K562 (cell line): ENCODE data around the gene SYF2. TPM values are rescaled to one million over a fixed set of nuclear protein-coding genes. Genes with fewer than 3 reads are reported as not detected.

ENCODE experiments used
- AFF1 ChIP-seq, 2 experiments: fragments of 450-650 bp; IDR thresholded peaks; 2 replicates each; pipeline ENCODE4 v1.6.1; 2018; ENCODE audit warnings: mild to moderate bottlenecking in 2 of 2, low read depth in 1 of 2; ENCODE audit not compliant: partially characterized antibody in 2 of 2
- ATF7 ChIP-seq: fragments of 450-650 bp; IDR thresholded peaks from 2 replicates; pipeline ENCODE4 v1.7.1; 2014; ENCODE audit warnings: mild to moderate bottlenecking, moderate library complexity
- BCLAF1 ChIP-seq, 2 experiments: fragments of 450-650 bp in 1 of 2; IDR thresholded peaks; 2 replicates each; pipeline ENCODE4 v1.6.1; 2011 to 2017; ENCODE audit warnings: low read depth in 2 of 2, antibody characterized with exemption in 1 of 2, borderline replicate concordance in 1 of 2, low read length in 1 of 2, mild to moderate bottlenecking in 1 of 2, mixed read lengths in 1 of 2; ENCODE audit not compliant: control insufficient read depth in 1 of 2
- LEF1 ChIP-seq: fragments of 450-650 bp; IDR thresholded peaks from 2 replicates; pipeline ENCODE4 v1.6.1; 2016; ENCODE audit warnings: mild to moderate bottlenecking
- NFRKB ChIP-seq: fragments of 450-650 bp; IDR thresholded peaks from 2 replicates; pipeline ENCODE4 v1.6.1; 2016; ENCODE audit warnings: low read depth
- RBM39 ChIP-seq: fragments of 200-400 bp; formaldehyde crosslinking; optimal IDR thresholded peaks from 2 replicates; pipeline ENCODE3; 2018; ENCODE audit warnings: low read depth, low read length
- XRCC5 ChIP-seq: fragments of 200-400 bp; formaldehyde crosslinking; IDR thresholded peaks from 2 replicates; pipeline ENCODE4 v1.6.1; 2017; ENCODE audit warnings: low read depth, mild to moderate bottlenecking, low read length
- ZBTB1 ChIP-seq: sonication (generic); formaldehyde crosslinking; IDR thresholded peaks from 2 replicates; pipeline ENCODE4 v1.8.1; 2023; ENCODE audit warnings: missing genetic modification reagents, low read depth, mild to moderate bottlenecking, borderline replicate concordance
- ZFPM2 ChIP-seq: fragments of 250-450 bp; sonication (Bioruptor Pico); IDR thresholded peaks from 2 replicates; pipeline ENCODE4 v1.5.1; 2022; ENCODE audit warnings: mild to moderate bottlenecking
- ZNF253 ChIP-seq: fragments of 250-450 bp; sonication (Bioruptor Pico); conservative IDR thresholded peaks from 2 replicates; pipeline ENCODE4 v1.6.1; 2021; ENCODE audit warnings: mild to moderate bottlenecking
- ZNF408 ChIP-seq: fragments of 250-450 bp; sonication (Bioruptor Pico); IDR thresholded peaks from 2 replicates; pipeline ENCODE4 v1.4.0; 2020; ENCODE audit warnings: low read depth, mild to moderate bottlenecking, moderate library complexity
- ZNF431 ChIP-seq: sonication (generic); formaldehyde crosslinking; IDR thresholded peaks from 2 replicates; pipeline ENCODE4 v1.8.0; 2022; ENCODE audit warnings: mild to moderate bottlenecking, missing genetic modification reagents
- polyA plus RNA-seq, 8 experiments: library from polyadenylated mRNA; depleted of rRNA in 4 of 8; stranded (reverse) in 5 of 8; unstranded in 3 of 8; fragments of >200 nt; fragmentation: Nextera tagmentation in 2 of 8; fragmentation: Illumina TruSeq in 1 of 8; extraction: Ambion mirVana in 2 of 8; extraction: Trizol in 1 of 8; gene quantifications; 2 replicates each; pipeline versions ENCODE4 v1.2.1 to v1.2.3, GENCODE V29; 2011 to 2014; ENCODE audit warnings: inconsistent platforms in 1 of 8, missing spikeins in 1 of 8
- total RNA-seq, 7 experiments: library from RNA; depleted of rRNA in 6 of 7; stranded (reverse); fragments of >200 nt in 6 of 7; fragmentation: Illumina TruSeq in 2 of 7; extraction: Trizol in 2 of 7; gene quantifications; 2 replicates each; pipeline versions ENCODE4 v1.2.1 to v1.2.3, GENCODE V29; 2011 to 2021; ENCODE audit warnings: low replicate concordance in 1 of 7
- TF ChIP-seq, protein P1 (sequence below): fragments of 450-650 bp; formaldehyde crosslinking; IDR thresholded peaks from 2 replicates; pipeline ENCODE4 v1.4.0; 2020; ENCODE audit warnings: mild to moderate bottlenecking, moderate library complexity
- TF ChIP-seq, protein P2 (sequence below), 3 experiments: fragments of 200-800 bp in 1 of 3; fragments of 250-450 bp in 1 of 3; fragments of 450-650 bp in 1 of 3; sonication (Bioruptor Pico) in 1 of 3; sonication (Bioruptor generic) in 1 of 3; formaldehyde crosslinking in 1 of 3; IDR thresholded peaks; 2 replicates each; pipeline versions ENCODE4 v1.6.1 to v1.8.0; 2016 to 2022; ENCODE audit warnings: mild to moderate bottlenecking in 2 of 3, missing genetic modification characterization in 2 of 3, missing compliant biosample characterization in 1 of 3, moderate library complexity in 1 of 3

The SYF2 gene
- total and polyA plus RNA-seq, 9 of the 15 experiments (the other 6 are each of a cell fraction or from before 2014, with no cell fraction given), result 20.9 to 69.0 (median 43.2) TPM

DNA sequence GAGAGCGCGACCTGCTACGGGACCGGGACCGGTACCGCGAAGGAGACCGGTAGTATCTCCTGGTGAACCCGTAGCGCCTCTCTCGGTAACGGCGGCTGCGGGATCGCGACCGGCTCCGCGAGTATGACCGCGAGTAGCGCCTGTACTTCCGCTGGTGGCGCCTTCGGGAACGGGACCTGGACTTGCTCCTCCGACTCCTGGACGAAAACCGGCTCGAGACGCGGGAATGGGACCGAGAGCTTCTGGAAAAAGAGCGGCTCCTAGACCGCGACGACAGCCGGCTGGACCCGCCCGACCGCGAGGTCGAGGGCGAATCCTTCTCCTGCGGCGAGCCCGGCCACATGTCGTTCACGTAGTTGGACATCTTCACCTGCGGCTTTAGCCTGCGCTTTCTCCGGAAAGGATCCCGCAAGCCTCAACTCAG lies 14.3 kb upstream of the SYF2 start (continued):
- TF ChIP-seq RBM39 (no peak), LEF1 (no peak), AFF1 (IDR thresholded peaks at IDR 0.05; ENCODE audit: low read depth in 1 of 2, partially characterized antibody in 2 of 2) (no peak), ZNF431 (CRISPR knock-in tag) (no peak), ATF7 (no peak), XRCC5 (no peak), ZBTB1 (CRISPR knock-in tag) (no peak), BCLAF1 (IDR thresholded peaks at IDR 0.05; ENCODE audit: borderline replicate concordance in 1 of 2, control insufficient read depth in 1 of 2, low read depth in 2 of 2, low read length in 1 of 2) (no peak), NFRKB (no peak), ZFPM2 (no peak), ZNF253 (CRISPR knock-in tag) (no peak), ZNF408 (CRISPR knock-in tag) (no peak)
- TF ChIP-seq, protein P1, sequence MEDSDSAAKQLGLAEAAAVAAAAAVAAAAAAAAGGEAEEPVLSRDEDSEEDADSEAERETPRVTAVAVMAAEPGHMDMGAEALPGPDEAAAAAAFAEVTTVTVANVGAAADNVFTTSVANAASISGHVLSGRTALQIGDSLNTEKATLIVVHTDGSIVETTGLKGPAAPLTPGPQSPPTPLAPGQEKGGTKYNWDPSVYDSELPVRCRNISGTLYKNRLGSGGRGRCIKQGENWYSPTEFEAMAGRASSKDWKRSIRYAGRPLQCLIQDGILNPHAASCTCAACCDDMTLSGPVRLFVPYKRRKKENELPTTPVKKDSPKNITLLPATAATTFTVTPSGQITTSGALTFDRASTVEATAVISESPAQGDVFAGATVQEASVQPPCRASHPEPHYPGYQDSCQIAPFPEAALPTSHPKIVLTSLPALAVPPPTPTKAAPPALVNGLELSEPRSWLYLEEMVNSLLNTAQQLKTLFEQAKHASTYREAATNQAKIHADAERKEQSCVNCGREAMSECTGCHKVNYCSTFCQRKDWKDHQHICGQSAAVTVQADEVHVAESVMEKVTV (CRISPR knock-in tag), result no peak
- TF ChIP-seq, protein P2, sequence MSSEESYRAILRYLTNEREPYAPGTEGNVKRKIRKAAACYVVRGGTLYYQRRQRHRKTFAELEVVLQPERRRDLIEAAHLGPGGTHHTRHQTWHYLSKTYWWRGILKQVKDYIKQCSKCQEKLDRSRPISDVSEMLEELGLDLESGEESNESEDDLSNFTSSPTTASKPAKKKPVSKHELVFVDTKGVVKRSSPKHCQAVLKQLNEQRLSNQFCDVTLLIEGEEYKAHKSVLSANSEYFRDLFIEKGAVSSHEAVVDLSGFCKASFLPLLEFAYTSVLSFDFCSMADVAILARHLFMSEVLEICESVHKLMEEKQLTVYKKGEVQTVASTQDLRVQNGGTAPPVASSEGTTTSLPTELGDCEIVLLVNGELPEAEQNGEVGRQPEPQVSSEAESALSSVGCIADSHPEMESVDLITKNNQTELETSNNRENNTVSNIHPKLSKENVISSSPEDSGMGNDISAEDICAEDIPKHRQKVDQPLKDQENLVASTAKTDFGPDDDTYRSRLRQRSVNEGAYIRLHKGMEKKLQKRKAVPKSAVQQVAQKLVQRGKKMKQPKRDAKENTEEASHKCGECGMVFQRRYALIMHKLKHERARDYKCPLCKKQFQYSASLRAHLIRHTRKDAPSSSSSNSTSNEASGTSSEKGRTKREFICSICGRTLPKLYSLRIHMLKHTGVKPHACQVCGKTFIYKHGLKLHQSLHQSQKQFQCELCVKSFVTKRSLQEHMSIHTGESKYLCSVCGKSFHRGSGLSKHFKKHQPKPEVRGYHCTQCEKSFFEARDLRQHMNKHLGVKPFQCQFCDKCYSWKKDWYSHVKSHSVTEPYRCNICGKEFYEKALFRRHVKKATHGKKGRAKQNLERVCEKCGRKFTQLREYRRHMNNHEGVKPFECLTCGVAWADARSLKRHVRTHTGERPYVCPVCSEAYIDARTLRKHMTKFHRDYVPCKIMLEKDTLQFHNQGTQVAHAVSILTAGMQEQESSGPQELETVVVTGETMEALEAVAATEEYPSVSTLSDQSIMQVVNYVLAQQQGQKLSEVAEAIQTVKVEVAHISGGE (CRISPR knock-in tag; IDR thresholded peaks at IDR 0.05), result no peak
